ENCODE data around the gene PADI3. TPM values are rescaled to one million over a fixed set of nuclear protein-coding genes. Genes with fewer than 3 reads are reported as not detected.

PADI3 gene
- total and polyA plus RNA-seq, 2 of the 4 experiments (the other 2 are of a cell fraction), result not detected

DNA sequence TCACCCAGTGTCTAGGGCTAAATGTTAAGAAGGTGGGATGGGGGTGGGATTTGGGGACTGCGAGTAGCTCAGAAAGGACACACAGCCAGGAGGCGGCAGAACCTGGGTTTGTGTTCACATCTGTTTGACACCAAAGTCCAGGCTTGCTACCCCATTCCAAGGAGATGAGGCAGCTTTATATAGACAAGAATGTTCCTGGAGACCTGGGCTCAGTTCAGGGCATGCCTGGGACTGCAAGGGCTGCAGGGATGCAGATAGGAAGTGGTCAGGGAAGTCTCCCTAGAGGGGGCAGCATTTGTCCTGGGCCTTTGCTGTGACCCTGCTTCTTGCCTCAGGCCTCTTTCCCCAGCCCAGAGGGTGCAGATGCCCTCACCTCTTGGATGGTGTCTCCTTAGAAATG lies 16.3 kb downstream of the PADI3 start:
- in situ Hi-C loops (cut with MboI; ENCODE audit: low sequenced_read_pairs) (no loop called here), intact Hi-C loops (cut with micrococcal nuclease) (no loop called here), dilution Hi-C loops (cut with HindIII; ENCODE audit: low sequenced_read_pairs, unreplicated experiment) (no loop called here)
- 100% methylated on average over 1 of the region's 2 CpGs; no CpG with 5 or more reads in 1 of the 2 experiments for WGBS, 2 experiments (ENCODE audit: extremely low coverage in 2 of 2, insufficient read length in 1 of 2)
- Histone ChIP-seq H3K18ac (ENCODE audit: low read depth, low read length) (no peak overlapping the region), H3K4me1 (ENCODE audit: control insufficient read depth, insufficient read depth, low read length) (no peaks in the 10 kb centered on the region), H2BK20ac (ENCODE audit: low read depth, low read length) (no peak overlapping the region), H4K91ac (ENCODE audit: insufficient read depth, low read depth, low read length) (no peak overlapping the region), H3K4ac (ENCODE audit: low read depth, low read length) (no peak overlapping the region), H3K27me3 (ENCODE audit: control insufficient read depth, insufficient read depth, low read length) (peaks cover 15% of the 10 kb centered on the region), H3K23ac (ENCODE audit: low read depth, low read length) (no peak overlapping the region), H3K9ac (ENCODE audit: low read depth, low read length) (no peak overlapping the region), H3K27ac (ENCODE audit: insufficient read depth, low read length) (no peak overlapping the region), H2BK5ac (ENCODE audit: low read depth, low read length, poor library complexity, severe bottlenecking) (no peak overlapping the region), H2BK120ac (ENCODE audit: low read depth, low read length) (no peak overlapping the region), H3K79me1 (ENCODE audit: low read depth in 1 of 2, low read length in 2 of 2) (no peaks in the 10 kb centered on the region), H3K36me3 (ENCODE audit: control insufficient read depth, insufficient read depth, low read length) (no peaks in the 10 kb centered on the region), H2AFZ (replicated peaks; ENCODE audit: low read length, poor library complexity) (peak overlapping the region; percentile 25), H2AK9ac (replicated peaks; ENCODE audit: low read depth, low read length, poor library complexity) (no peak overlapping the region), H4K8ac (ENCODE audit: low read depth in 2 of 2, low read length in 2 of 2) (no peak overlapping the region), H3K4me2 (ENCODE audit: low read depth, low read length) (no peak overlapping the region), H4K5ac (ENCODE audit: low read depth, low read length) (no peak overlapping the region), H3K4me3 (ENCODE audit: insufficient read depth, low read depth, low read length) (no peak overlapping the region), H3K9me3 (ENCODE audit: control insufficient read depth, insufficient read depth, low read length) (no peaks in the 10 kb centered on the region; the same call in none of the 2 replicates), H3K9me1 (ENCODE audit: insufficient read depth, low read length) (no peaks in the 10 kb centered on the region), H2BK15ac (ENCODE audit: low read depth, low read length) (no peak overlapping the region), H3K56ac (ENCODE audit: extremely low read depth, insufficient read depth, low read length) (no peak overlapping the region), H3K14ac (replicated peaks; ENCODE audit: low read depth, low read length) (no peak overlapping the region), H4K20me1 (ENCODE audit: insufficient read depth, low read length) (no peaks in the 10 kb centered on the region), H2AK5ac (ENCODE audit: low read depth, low read length) (no peak overlapping the region)
- ATAC-seq (ENCODE audit: low read depth) (peak; percentile 84), DNase-seq (peak; percentile 18)
- CTCF ChIA-PET, result no interaction called here
- BruUV-seq (replicated peaks), result no TSS peak
- TF ChIP-seq NFE2L2 (IDR thresholded peaks at IDR 0.05; ENCODE audit: low read depth, low read length) (no peak), RAD21 (IDR thresholded peaks at IDR 0.05; ENCODE audit: low read length) (no peak), CHD1 (IDR thresholded peaks at IDR 0.05; ENCODE audit: low read depth, low read length) (no peak), CEBPB (IDR thresholded peaks at IDR 0.05; ENCODE audit: low read depth, low read length) (no peak), POLR2A (IDR thresholded peaks at IDR 0.05; ENCODE audit: low read depth, low read length) (no peak), SMC3 (IDR thresholded peaks at IDR 0.05; ENCODE audit: low read depth, low read length) (no peak), MAZ (IDR thresholded peaks at IDR 0.05; ENCODE audit: borderline replicate concordance, low read depth, low read length) (no peak)
- TF ChIP-seq, protein P1, sequence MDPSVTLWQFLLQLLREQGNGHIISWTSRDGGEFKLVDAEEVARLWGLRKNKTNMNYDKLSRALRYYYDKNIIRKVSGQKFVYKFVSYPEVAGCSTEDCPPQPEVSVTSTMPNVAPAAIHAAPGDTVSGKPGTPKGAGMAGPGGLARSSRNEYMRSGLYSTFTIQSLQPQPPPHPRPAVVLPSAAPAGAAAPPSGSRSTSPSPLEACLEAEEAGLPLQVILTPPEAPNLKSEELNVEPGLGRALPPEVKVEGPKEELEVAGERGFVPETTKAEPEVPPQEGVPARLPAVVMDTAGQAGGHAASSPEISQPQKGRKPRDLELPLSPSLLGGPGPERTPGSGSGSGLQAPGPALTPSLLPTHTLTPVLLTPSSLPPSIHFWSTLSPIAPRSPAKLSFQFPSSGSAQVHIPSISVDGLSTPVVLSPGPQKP (IDR thresholded peaks at IDR 0.05; ENCODE audit: borderline replicate concordance, low read depth, low read length), result no peak
- POLR2A ChIA-PET (ENCODE audit: unreplicated experiment), result no interaction called here
